ENCODE results near the gene GPR62.

Gene GPR62

GRCh38 chr3:51929420-51930003 lies 25.7 kb upstream of the GPR62 start:
- no peak for TF ChIP-seq CTCF (conservative IDR thresholded peaks at IDR 0.05)
- no peak overlapping the region for H3K27ac ChIP-seq

GRCh38 chr3:51930439-51930838 lies 24.7 kb upstream of the GPR62 start:
- no peak overlapping the region for H3K27ac ChIP-seq
- TF ChIP-seq CTCF (conservative IDR thresholded peaks at IDR 0.05), result no peak

- no peak for TF ChIP-seq CTCF (conservative IDR thresholded peaks at IDR 0.05)
- no peak overlapping the region for H3K27ac ChIP-seq
Measured at GRCh38 chr3:51931756-51932155, 23.4 kb upstream of the GPR62 start.

GRCh38 chr3:51932471-51933370 lies 22.5 kb upstream of the GPR62 start:
- no peak overlapping the region for H3K27ac ChIP-seq
- no peak for TF ChIP-seq CTCF (conservative IDR thresholded peaks at IDR 0.05)

- no peak overlapping the region for H3K27ac ChIP-seq
- no peak for TF ChIP-seq CTCF (conservative IDR thresholded peaks at IDR 0.05)
Measured at GRCh38 chr3:51933471-51934138, 21.6 kb upstream of the GPR62 start.

GRCh38 chr3:51934139-51934850 lies 20.9 kb upstream of the GPR62 start:
- H3K27ac ChIP-seq, result no peak overlapping the region
- no peak for TF ChIP-seq CTCF (conservative IDR thresholded peaks at IDR 0.05)

Data from VCaP (cell line).